DND-41 (cell line): ENCODE results near the gene PRMT1.

Experiments used
- CTCF ChIP-seq: IDR thresholded peaks from 2 replicates; pipeline ENCODE4 v1.5.1; 2012; ENCODE audit warnings: borderline replicate concordance, low read length, moderate library complexity, mild to moderate bottlenecking; ENCODE audit not compliant: poor library complexity, severe bottlenecking; ENCODE audit errors: extremely low read depth
- EZH2 ChIP-seq: IDR thresholded peaks from 3 replicates; pipeline ENCODE4 v1.6.1; 2012; ENCODE audit warnings: borderline replicate concordance, low read depth, mild to moderate bottlenecking, moderate library complexity, low read length, inconsistent platforms; ENCODE audit not compliant: severe bottlenecking

GRCh38 chr19:49639401-49640112, 37.5 kb upstream of the PRMT1 start:
- TF ChIP-seq CTCF (no peak), EZH2 (no peak)
